Endodermal cell (in vitro differentiated cells): ENCODE results near the gene MAP2K6. TPM values are rescaled to one million over a fixed set of nuclear protein-coding genes. Genes with fewer than 3 reads are reported as not detected.

ENCODE experiments used
- DNase-seq: peaks from one replicate; pipeline ENCODE4 v3.0.0-alpha.2; 2017
- H3K27ac ChIP-seq: 2 replicates; pipeline ENCODE4 v1.5.1; 2013; ENCODE audit warnings: mild to moderate bottlenecking, low read depth, low read length, moderate library complexity
- H3K27me3 ChIP-seq: 2 replicates; pipeline ENCODE4 v1.6.1; 2013; ENCODE audit warnings: mild to moderate bottlenecking, low read length, moderate library complexity; ENCODE audit not compliant: insufficient read depth, control insufficient read depth, poor library complexity, severe bottlenecking
- H3K36me3 ChIP-seq: 2 replicates; pipeline ENCODE4 v1.7.0; 2013; ENCODE audit warnings: mild to moderate bottlenecking, low read length, moderate library complexity; ENCODE audit not compliant: control insufficient read depth, insufficient read depth
- H3K4me1 ChIP-seq: one replicate; pipeline ENCODE4 v1.7.0; 2013; ENCODE audit warnings: low read length; ENCODE audit not compliant: control insufficient read depth, insufficient read depth
- H3K4me3 ChIP-seq: 2 replicates; pipeline ENCODE4 v1.5.1; 2013; ENCODE audit warnings: mild to moderate bottlenecking, low read length, moderate library complexity
- H3K9ac ChIP-seq: 2 replicates; pipeline ENCODE4 v1.6.1; 2013; ENCODE audit warnings: mild to moderate bottlenecking, low read length, moderate library complexity; ENCODE audit not compliant: poor library complexity, severe bottlenecking; ENCODE audit errors: extremely low read depth
- H3K9me3 ChIP-seq: 2 replicates; pipeline ENCODE4 v1.6.1; 2013; ENCODE audit warnings: mild to moderate bottlenecking, low read length, moderate library complexity; ENCODE audit not compliant: control insufficient read depth
- H3K27ac Mint-ChIP-seq: 2 replicates; pipeline ENCODE4 v1.8.0; 2020; ENCODE audit warnings: mixed read lengths
- H3K27me3 Mint-ChIP-seq: 2 replicates; pipeline ENCODE4 v1.8.0; 2021; ENCODE audit warnings: mild to moderate bottlenecking, mixed read lengths; ENCODE audit not compliant: insufficient read depth
- H3K36me3 Mint-ChIP-seq: 2 replicates; pipeline ENCODE4 v1.8.0; 2020; ENCODE audit warnings: low read depth, mixed read lengths
- H3K4me1 Mint-ChIP-seq: 2 replicates; pipeline ENCODE4 v1.8.0; 2020; ENCODE audit warnings: mixed read lengths
- H3K4me3 Mint-ChIP-seq: 2 replicates; pipeline ENCODE4 v1.8.0; 2020; ENCODE audit warnings: mild to moderate bottlenecking, moderate library complexity, mixed read lengths
- H3K9me3 Mint-ChIP-seq: 2 replicates; pipeline ENCODE4 v1.8.0; 2020; ENCODE audit warnings: mild to moderate bottlenecking, mixed read lengths
- CTCF ChIP-seq: fragments of 200-600 bp; sonication (generic); conservative IDR thresholded peaks from 2 replicates; pipeline ENCODE4 v1.5.0; 2021; ENCODE audit warnings: antibody characterized with exemption, mild to moderate bottlenecking
- WGBS, 2 experiments: methylation state at CpG; one replicate each; pipeline versions ENCODE4 v1.1.5 to v1.1.7; 2013; ENCODE audit warnings: missing lambda C conversion rate in 2 of 2, mixed read lengths in 1 of 2; ENCODE audit not compliant: insufficient coverage in 1 of 2, insufficient read length in 1 of 2; 5-methylcytosine and 5-hydroxymethylcytosine counted together
- total RNA-seq, 2 donors: library from RNA; stranded (reverse); fragmentation: NEBNext Ultra II Directional in 1 of 2; extraction: Animal tissue kit (Norgen Biotek cat#: 25700) in 1 of 2; gene quantifications; 2 replicates in 1 of 2; 3 replicates in 1 of 2; pipeline ENCODE4 v1.2.1, GENCODE V29; 2021

The MAP2K6 gene
- total RNA-seq, 2 donors from 2014 or later, result 42.2 to 55.3 TPM

DNA sequence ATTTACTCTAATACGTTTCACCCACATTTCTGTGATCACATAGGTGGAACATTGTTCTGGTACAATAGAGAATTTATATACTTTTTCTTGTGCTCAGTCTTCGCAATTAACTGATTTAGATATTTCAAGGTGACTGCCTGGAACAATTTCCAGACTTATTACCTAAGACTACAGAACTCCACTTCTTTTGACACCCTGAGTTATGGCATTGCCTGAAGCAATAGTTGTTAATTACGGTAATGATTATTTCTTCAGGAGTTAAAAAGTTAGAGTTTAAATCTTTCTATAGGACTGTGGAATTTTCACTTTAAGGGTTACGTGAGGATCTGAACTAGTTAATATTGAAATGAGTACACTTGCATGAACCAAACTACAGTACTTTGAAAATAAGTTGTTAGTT is 74.8 kb downstream of the MAP2K6 start:
- no peak for TF ChIP-seq CTCF
- no peaks in the 10 kb centered on the region for H3K9me3 ChIP-seq
- H3K9ac ChIP-seq, result no peak overlapping the region
- Mint-ChIP-seq H3K36me3 (no peaks in the 10 kb centered on the region), H3K27me3 (no peaks in the 10 kb centered on the region), H3K27ac (no peak overlapping the region), H3K4me1 (peaks cover 22% of the 10 kb centered on the region), H3K4me3 (no peak overlapping the region), H3K9me3 (no peaks in the 10 kb centered on the region)
- H3K36me3 ChIP-seq, result no peaks in the 10 kb centered on the region
- H3K27me3 ChIP-seq, result no peaks in the 10 kb centered on the region
- no peak overlapping the region for H3K27ac ChIP-seq
- H3K4me1 ChIP-seq, result no peaks in the 10 kb centered on the region
- no peak overlapping the region for H3K4me3 ChIP-seq
- no peak for DNase-seq
- 90 to 93% methylated on average over 3 of the region's 4 CpGs for WGBS, 2 experiments

- TF ChIP-seq CTCF, result peak; percentile 41
- peaks cover under 1% of the 10 kb centered on the region for H3K4me1 ChIP-seq
- Mint-ChIP-seq H3K9me3 (no peaks in the 10 kb centered on the region), H3K4me3 (no peak overlapping the region), H3K27ac (peak overlapping the region; percentile 22), H3K4me1 (peaks cover 12% of the 10 kb centered on the region), H3K27me3 (no peaks in the 10 kb centered on the region), H3K36me3 (no peaks in the 10 kb centered on the region)
- no peak overlapping the region for H3K9ac ChIP-seq
- no peak overlapping the region for H3K4me3 ChIP-seq
- no peaks in the 10 kb centered on the region for H3K9me3 ChIP-seq
- no peaks in the 10 kb centered on the region for H3K36me3 ChIP-seq
- H3K27ac ChIP-seq, result no peak overlapping the region
- DNase-seq, result peak; percentile 91
- no peaks in the 10 kb centered on the region for H3K27me3 ChIP-seq
- 75 to 82% methylated on average over 3 of the region's 3 CpGs for WGBS, 2 experiments
These were observed 78.0 kb downstream of the MAP2K6 start for GRCh38 chr17:69492410-69493071.

DNA sequence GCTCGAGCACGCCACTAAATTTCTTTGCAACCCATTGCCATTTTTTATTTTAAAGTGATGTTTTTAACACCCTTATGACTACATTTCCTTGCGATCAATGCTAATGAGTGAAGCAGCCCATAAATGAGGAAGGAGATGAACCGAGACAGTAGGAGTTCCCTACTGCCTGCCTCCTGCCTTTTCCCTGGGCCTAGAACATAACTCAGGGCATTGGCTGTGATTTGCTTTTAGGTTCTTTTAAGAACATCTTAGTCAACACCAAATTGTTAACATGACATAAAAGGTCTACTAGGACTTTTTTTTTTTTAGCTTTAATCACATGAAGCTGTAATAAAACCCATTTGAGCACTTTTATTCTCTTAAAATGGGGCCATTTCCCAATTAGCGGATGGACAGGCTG is 81.3 kb downstream of the MAP2K6 start:
- Histone ChIP-seq H3K4me1 (peaks cover 10% of the 10 kb centered on the region), H3K27ac (no peak overlapping the region), H3K27me3 (no peaks in the 10 kb centered on the region), H3K36me3 (no peaks in the 10 kb centered on the region), H3K9ac (no peak overlapping the region), H3K9me3 (no peaks in the 10 kb centered on the region), H3K4me3 (no peak overlapping the region)
- Mint-ChIP-seq H3K27me3 (no peaks in the 10 kb centered on the region), H3K36me3 (no peaks in the 10 kb centered on the region), H3K4me3 (no peak overlapping the region), H3K9me3 (no peaks in the 10 kb centered on the region), H3K4me1 (peaks cover 29% of the 10 kb centered on the region), H3K27ac (no peak overlapping the region)
- no peak for DNase-seq
- no peak for TF ChIP-seq CTCF
- WGBS, 2 experiments, result 86 to 93% methylated on average over 2 to 5 of the region's 5 CpGs
